HG03039 (cell line): ENCODE measurements around the gene C1S.
"Not testable (repeated sequence)": the region's sequence is repeated elsewhere in the genome, so short reads cannot be mapped to it uniquely, and the experiment has no call there.

Source experiments
- ATAC-seq: cut with Tn5 transposase; IDR thresholded peaks from one replicate; pipeline ENCODE4 v1.9.1; 2021; ENCODE audit warnings: mild to moderate bottlenecking, moderate library complexity; ENCODE audit not compliant: unreplicated experiment

Gene C1S

GRCh38 chr12:7060353-7060954 is at the start of gene C1S:
TSS of gene C1S (plus strand) at chr12:7060718. CDS start at chr12:7061913, 1,195 bp downstream.
- no peak for ATAC-seq

DNA sequence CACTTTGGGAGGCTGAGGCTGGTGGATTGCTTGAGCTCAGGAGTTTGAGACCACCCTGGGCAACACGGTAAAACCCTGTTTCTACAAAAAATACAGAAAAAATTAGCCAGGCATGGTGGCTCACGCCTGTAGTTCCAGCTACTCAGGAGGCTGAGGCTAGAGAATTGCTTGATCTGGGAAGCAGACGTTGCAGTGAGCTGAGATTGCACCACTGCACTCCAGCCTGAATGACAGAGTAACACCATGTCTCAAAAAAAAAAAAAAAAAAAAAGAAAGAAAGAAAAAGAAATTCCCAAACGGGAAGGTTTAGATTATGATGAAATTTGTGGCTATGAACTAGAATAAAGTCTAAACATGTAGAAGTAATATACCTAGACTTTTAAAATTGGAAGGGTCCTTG is 49.1 kb upstream of the C1S start:
- ATAC-seq, result not testable (repeated sequence)

DNA sequence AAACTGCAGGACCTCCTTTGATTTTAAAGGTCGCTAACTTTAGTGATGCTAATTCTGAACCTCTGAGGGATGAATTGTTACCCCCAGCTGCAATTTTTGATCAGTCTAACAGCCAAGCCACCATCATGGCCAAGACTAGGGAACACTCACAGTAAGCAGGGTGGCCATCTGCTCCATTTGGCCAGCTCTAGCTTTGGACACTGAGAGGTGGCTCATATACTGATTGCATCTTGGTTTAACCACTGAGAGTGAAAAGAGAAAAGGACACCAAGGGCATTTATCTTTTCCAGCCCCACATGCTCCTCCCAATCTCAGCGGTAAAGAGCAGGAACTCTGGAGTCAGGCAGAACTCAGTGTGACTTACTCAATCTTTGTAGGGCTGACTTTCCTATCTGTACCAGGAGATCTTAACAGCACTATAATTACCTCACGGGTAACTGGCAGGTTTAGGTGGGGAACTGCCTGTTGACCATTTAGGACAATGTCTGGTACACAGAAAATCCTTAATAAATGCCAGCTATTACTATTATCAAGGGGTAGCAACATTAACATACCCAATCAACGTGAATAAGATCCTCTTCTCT is 48.4 kb upstream of the C1S start:
- ATAC-seq, result no peak

- no peak for ATAC-seq
These were observed 47.4 kb upstream of the C1S start for GRCh38 chr12:7013101-7013500.

DNA sequence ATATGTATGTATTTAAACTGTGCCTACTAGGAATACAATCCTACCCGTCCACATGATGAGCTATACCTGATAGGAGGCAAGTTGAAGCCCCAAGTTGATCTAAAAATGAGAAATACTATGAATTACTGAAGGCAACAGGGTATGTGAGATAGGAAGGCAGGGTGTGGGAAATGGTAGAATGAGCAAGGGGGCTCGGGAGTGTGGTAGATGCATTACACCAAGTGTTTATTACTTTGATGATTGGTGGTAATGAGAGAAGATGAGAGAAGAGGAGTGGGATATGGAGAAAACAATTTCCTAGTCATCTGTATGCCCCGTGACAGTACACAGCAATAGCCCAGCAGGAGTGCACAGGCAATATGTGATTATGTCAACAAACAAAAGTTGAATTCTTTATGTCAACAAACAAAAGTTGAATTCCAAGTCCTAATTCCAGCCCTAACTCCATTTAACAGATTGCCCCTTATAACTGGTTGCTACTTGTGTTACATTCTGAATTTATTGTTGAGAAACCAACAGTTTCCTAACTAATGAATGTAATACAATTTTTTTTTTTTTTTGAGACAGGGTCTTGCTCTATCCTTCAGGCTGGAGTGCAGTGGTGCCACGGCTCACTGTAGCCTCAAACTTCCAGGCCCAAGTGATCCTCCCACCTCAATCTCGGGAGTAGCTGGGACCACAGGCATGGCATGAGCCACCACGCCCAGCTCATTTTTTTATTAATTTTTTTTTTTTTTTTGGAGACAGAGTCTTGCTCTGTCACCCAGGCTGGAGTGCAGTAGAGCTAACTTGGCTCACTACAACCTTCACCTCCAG is 44.8 kb upstream of the C1S start:
- ATAC-seq, result no peak

- ATAC-seq, result no peak
These were observed 43.5 kb upstream of the C1S start for GRCh38 chr12:7016958-7017571.

GRCh38 chr12:7017870-7018349 is 42.6 kb upstream of the C1S start:
- peak; percentile 22 for ATAC-seq

DNA sequence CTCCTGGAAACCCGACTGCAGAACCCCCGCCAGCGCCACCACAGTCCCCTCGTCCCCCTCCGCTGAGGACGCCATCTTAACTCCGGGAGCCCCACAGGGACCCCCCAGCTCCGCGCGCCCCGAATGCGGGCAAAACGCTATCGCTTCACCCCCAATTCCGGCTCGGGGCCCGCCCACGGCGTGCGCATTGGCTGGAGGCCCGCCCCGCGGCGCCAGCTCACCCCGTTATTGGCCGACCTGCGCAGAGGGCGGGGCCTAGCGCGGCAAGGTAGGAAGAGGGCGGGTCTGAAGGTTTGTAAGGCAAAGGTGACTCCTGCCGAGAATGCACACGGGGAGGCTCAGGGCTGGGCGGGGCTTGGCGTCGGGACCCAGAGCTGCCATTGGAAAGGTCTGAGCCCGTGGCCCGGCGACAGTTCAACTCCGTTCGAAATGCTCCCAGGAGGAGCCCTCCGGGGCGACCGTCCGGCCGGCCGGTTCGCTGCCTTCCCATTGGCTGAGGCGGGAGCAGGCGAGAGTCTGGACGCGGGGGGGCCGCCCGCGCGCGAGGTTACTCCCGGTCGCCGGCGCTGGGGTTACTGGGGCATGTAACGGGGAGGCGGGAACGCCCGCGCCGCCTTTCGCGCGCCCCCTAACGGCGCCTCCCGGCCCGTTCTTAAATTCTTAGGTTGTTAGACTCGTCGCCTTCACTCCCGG is 42.0 kb upstream of the C1S start, which contains the start of gene LPCAT3:
Gene LPCAT3, minus strand, starts transcription at position 127 of the 693 bp plus-strand sequence. Its CDS starts 52 bp downstream, at position 75.
- peak; percentile 94 for ATAC-seq

DNA sequence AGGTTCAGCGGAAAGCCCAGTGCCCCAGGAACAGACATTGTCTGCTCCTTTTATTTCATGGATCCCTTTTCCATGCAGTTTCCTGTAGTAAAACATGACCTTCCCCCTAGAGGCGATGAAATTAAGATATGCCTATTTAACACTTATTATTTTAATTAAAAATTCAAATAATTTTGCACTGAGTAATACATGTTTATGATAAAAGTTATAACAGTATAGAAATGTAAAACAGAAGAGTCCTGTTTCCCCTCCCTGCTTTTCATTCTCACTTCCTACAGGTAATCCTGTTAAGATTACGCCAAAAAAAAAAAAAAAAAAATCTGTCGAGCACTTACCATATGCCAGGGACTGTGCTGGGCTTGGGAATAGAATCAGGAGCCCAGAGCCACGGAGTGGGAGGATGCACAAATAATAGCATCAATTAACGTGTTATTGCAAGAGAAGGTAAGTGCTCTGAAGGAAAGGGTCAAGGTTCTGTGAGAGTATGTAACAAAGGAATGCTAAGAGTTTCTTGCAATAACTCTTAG is 41.4 kb upstream of the C1S start:
- no peak for ATAC-seq

GRCh38 chr12:7021956-7022355 is 38.6 kb upstream of the C1S start:
- no peak for ATAC-seq

DNA sequence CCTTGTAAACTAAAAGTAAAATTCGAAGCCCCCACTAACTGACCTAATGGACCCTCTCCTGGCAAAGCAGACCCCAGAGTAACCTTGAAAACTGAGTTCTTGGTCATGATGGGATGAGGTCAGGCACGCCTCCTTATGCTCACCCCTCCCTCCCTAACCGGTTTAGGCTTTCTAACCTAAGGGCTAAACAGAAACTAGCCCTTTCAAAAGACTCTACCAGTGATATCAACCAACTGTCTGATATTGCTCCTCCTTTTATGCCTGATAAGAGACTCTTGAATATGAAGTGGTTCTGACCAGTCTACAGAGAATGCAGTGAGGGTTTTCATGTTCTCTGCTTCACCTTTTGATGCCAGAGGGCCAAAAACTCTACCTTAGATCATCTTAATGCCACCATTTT is 37.4 kb upstream of the C1S start:
- no peak for ATAC-seq

DNA sequence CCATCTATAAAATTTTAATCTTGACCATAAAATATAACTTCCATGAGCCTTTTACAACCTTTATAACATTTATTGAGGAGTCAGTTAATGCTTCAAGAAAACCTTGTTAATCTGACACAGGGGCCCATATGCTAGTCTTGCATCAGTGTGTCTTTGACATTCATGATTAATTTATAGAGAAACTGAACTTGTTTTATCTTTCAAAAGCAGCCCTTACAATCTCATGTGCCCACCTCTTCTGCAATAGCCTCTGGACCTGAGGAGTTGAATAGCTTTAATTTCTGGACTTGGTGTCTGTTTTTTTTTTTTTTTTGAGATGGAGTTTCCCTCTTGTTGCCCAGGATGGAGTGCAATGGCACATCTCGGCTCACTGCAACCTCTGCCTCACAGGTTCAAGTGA is 33.7 kb upstream of the C1S start:
- no peak for ATAC-seq

GRCh38 chr12:7031306-7031705 is 29.2 kb upstream of the C1S start:
- no peak for ATAC-seq

- ATAC-seq, result no peak
These were observed 27.5 kb upstream of the C1S start for GRCh38 chr12:7032990-7033389.

- ATAC-seq, result no peak
These were observed 26.1 kb upstream of the C1S start for GRCh38 chr12:7034464-7034863.

DNA sequence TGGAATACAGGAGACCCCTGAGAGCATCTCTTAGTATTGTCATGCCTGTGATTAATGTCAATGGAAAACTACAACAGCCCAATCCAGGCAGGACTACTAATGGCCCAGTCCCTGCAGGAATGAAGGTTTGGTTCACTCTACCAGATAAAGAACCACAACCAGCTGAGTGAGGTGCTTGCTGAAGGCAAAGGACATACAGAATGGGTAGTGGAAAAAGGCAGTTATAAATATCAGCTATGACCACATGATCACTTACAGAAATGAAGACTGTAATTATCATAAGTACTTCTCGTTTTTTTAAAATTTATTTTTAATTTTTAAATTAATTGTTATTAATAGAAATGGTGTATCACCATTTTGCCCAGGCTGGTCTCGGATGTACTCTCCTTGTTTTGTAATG is 25.1 kb upstream of the C1S start:
- no peak for ATAC-seq

GRCh38 chr12:7037411-7037810 is 23.1 kb upstream of the C1S start:
- ATAC-seq, result not testable (repeated sequence)

GRCh38 chr12:7038591-7038990 is 21.9 kb upstream of the C1S start:
- ATAC-seq, result no peak

DNA sequence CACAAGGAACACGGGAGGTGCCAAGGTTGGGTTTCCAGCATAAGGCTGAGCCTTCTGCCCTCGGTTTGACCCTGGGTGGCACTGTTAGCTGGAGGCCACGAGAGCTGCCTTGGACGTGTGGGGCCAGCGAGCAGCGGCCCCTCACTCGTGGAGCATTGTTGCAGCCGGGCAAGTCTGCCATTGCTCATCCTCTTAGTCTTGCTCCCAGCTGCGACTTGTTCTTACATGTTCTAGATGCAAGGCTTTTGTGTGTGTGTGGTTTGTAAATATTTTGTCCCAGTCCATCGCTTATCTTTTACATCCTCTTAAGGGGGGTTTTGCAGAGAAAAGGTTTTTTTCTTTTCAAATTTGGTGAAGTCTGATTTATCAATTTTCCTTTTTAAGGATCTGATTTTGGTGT is 21.1 kb upstream of the C1S start:
- no peak for ATAC-seq

DNA sequence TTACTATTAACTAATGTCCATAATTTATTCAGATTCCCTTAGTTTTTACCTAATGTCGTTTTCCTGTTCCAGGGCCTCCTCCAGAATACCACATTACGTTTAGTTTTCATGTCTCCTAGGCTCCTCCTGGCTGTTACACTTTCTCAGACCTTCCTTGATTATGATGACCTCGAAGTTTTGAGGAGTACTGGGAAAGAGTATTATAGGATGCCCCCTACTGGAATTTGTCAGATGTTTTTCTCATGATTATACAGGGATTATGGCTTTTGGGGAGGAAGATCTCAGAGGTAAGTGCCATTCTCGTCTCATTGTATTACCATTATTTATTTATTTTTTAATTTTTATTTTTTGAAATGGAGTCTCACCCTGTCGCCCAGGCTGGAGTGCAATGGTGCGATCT is 17.7 kb upstream of the C1S start:
- ATAC-seq, result no peak

DNA sequence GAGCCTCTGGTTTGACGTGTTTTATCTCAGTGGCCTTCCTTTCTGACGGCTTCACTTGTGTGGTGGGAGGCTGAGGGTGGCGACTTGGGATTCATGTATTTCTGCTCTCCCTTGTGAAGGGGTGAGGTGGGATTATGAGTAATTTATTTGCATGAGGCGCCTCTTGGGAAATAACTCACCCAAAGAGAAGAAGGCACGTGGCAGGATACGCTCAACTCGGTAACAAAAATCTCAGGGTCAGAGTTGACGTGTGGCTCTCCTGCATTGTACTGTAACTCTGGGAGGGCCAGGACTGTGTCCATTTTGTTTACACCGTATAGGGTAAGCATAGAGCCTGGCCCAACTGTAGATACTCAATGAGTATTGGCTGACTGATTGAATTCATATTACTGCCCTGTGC is 14.6 kb upstream of the C1S start:
- ATAC-seq, result no peak
